ENCODE results near the gene LZTR1.

LZTR1 gene

GRCh38 chr22:21014202-21014725 lies 32.2 kb downstream of the LZTR1 start:
- DNase-seq (ENCODE audit: low read depth) = peak; percentile 74
- no peak for TF ChIP-seq CTCF (IDR thresholded peaks at IDR 0.05; ENCODE audit: low read depth, low read length, missing control alignments)
- in situ Hi-C loops (cut with HindIII; ENCODE audit: low sequenced_read_pairs) = no loop called here
- peak overlapping the region; percentile 53 for H3K4me3 ChIP-seq (ENCODE audit: low read depth, low read length)

- DNase-seq (ENCODE audit: low read depth) = no peak
- peak within 1 kb of the TSS; percentile 53 for H3K4me3 ChIP-seq (ENCODE audit: low read depth, low read length)
- no peak for TF ChIP-seq CTCF (IDR thresholded peaks at IDR 0.05; ENCODE audit: low read depth, low read length, missing control alignments)
- in situ Hi-C loops (cut with HindIII; ENCODE audit: low sequenced_read_pairs) = no loop called here
These were observed 32.8 kb downstream of the LZTR1 start, which contains the start of gene P2RX6 for GRCh38 chr22:21014726-21015465. TSS of gene P2RX6 (plus strand) at chr22:21015165. CDS start at chr22:21015175, 10 bp downstream.

- no peak for DNase-seq (ENCODE audit: low read depth)
- no peak for TF ChIP-seq CTCF (IDR thresholded peaks at IDR 0.05; ENCODE audit: low read depth, low read length, missing control alignments)
- H3K4me3 ChIP-seq (ENCODE audit: low read depth, low read length) = no peak overlapping the region
- in situ Hi-C loops (cut with HindIII; ENCODE audit: low sequenced_read_pairs) = no loop called here
These were observed 33.4 kb downstream of the LZTR1 start for GRCh38 chr22:21015466-21016006.

- DNase-seq (ENCODE audit: low read depth) = no peak
- no peak overlapping the region for H3K4me3 ChIP-seq (ENCODE audit: low read depth, low read length)
- in situ Hi-C loops (cut with HindIII; ENCODE audit: low sequenced_read_pairs) = no loop called here
- TF ChIP-seq CTCF (IDR thresholded peaks at IDR 0.05; ENCODE audit: low read depth, low read length, missing control alignments) = no peak
These were observed 34.7 kb downstream of the LZTR1 start for GRCh38 chr22:21016644-21017420.

GRCh38 chr22:21018314-21018713 lies 36.2 kb downstream of the LZTR1 start:
- no peak overlapping the region for H3K4me3 ChIP-seq (ENCODE audit: low read depth, low read length)
- no peak for DNase-seq (ENCODE audit: low read depth)
- in situ Hi-C loops (cut with HindIII; ENCODE audit: low sequenced_read_pairs) = no loop called here
- TF ChIP-seq CTCF (IDR thresholded peaks at IDR 0.05; ENCODE audit: low read depth, low read length, missing control alignments) = no peak

- in situ Hi-C loops (cut with HindIII; ENCODE audit: low sequenced_read_pairs) = no loop called here
- no peak overlapping the region for H3K4me3 ChIP-seq (ENCODE audit: low read depth, low read length)
- peak; percentile 52 for TF ChIP-seq CTCF (IDR thresholded peaks at IDR 0.05; ENCODE audit: low read depth, low read length, missing control alignments)
- no peak for DNase-seq (ENCODE audit: low read depth)
These were observed 38.8 kb downstream of the LZTR1 start for GRCh38 chr22:21020802-21021429.
